ENCODE data around the gene PNPLA6.

Gene PNPLA6

GRCh38 chr19:7602935-7603497 lies 67.5 kb downstream of the PNPLA6 start:
- no peak for DNase-seq (ENCODE audit: low read depth)

GRCh38 chr19:7603919-7604318 lies 68.4 kb downstream of the PNPLA6 start:
- DNase-seq (ENCODE audit: low read depth) = no peak

DNA sequence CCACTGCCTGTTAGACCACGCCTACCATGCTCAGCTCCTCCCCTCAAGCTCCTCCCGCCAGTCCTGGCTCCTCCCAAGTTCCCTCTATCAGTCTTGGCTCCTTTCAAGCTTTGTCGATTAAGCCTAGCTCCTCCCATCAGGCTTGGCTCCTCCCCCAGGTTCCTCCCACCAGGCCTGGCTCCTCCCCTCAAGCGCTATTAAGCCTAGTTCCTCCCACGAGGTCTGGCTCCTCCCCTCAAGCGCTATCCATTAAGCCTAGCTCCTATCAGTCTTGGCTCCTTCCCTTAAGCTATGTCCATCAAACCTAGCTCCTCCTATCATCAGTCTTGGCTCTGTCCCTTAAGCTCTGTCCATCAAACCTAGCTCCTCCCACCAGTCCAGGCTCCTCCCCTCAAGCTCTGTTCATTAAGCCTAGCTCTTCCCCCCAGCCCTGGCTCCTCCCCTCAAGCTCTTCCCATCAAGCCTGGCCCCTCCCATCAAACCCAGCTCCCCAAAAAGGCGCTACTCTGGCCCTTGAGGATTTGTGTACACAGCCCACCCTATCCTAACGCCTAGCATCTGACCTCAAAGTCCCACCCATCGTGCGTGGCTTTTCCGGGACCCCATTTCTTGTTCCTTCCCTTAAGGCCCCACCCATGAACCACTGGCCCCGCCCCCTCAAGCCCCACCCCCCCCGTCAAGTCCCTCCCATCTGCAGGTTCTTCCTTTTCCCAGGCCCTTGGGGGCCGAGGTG lies 70.1 kb downstream of the PNPLA6 start:
- peak; percentile 99 for DNase-seq (ENCODE audit: low read depth)

- DNase-seq (ENCODE audit: low read depth) = no peak
These were observed 70.8 kb downstream of the PNPLA6 start for GRCh38 chr19:7606289-7606688.

DNA sequence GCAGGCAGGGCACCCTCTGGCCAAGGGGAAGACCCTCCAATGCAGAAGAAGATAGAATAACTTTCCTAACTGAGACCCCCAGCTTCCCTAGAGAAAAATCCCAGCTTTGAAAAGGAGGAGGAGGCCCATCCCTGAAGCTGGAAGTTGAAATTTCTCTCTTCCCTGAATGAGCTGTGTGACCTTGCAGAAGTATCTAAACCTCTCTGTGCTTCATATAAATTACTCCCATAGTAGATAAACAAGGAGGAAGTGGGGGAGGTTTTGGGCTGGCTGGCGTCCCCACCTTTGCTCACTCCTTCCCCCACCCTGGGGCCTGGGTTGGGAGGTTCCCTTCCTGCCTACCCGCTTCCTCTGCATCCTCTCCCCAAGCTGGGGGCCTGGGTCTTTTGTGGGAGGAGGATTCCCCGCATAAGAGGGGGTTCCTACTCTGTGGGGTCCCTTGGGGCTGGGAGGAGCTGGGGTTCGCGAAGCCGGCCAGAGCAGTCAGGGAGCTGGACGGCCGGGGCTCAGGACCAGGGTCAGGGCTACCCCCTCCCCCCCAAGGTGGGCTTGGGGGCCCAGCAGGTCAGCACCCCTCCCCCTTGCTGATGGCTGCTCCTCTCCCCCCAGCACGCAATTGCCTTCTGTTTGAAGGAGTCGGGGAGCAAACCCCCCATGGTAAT lies 71.8 kb downstream of the PNPLA6 start:
- DNase-seq (ENCODE audit: low read depth) = no peak

- no peak for DNase-seq (ENCODE audit: low read depth)
These were observed 72.5 kb downstream of the PNPLA6 start for GRCh38 chr19:7607874-7608560.

GRCh38 chr19:7610491-7611240 lies 75.1 kb downstream of the PNPLA6 start:
- DNase-seq (ENCODE audit: low read depth) = no peak

All from CMK (cell line).